Endothelial cell of umbilical vein (primary cell): ENCODE results near the gene PRKG1. TPM values are rescaled to one million over a fixed set of nuclear protein-coding genes. Genes with fewer than 3 reads are reported as not detected.

Source experiments
- BruUV-seq: library from RNA; stranded (reverse); fragments of 400-500 nt; replicated peaks from 2 replicates; lab custom pipeline; 2021; lab: Mats Ljungman, UMichigan
- CTCF ChIA-PET: fragments of 300-600, 350-600 bp; sonication (Branson Sonifier 250); formaldehyde crosslinking; loops from one replicate; lab custom pipeline; 2021; ENCODE audit warnings: antibody characterized with exemption, inconsistent platforms; lab: Charles Lee
- POLR2A ChIA-PET: fragments of 300-600, 350-600 bp; sonication (Branson Sonifier 250); formaldehyde crosslinking; loops from one replicate; lab custom pipeline; 2021; ENCODE audit warnings: antibody characterized with exemption, inconsistent platforms; lab: Charles Lee
- DNase-seq: peaks from one replicate; pipeline ENCODE4 v3.0.0-alpha.2; 2011; ENCODE audit warnings: low read depth, low spot score
- FAIRE-seq: peaks from 2 replicates; lab custom pipeline; 2011; peaks lifted over from hg19 to GRCh38; lab: Jason Lieb, UNC
- H2AFZ ChIP-seq: 2 replicates; pipeline ENCODE4 v1.6.0; 2012; ENCODE audit warnings: low read depth, low read length, control low read depth, inconsistent platforms
- H3K27ac ChIP-seq: 2 replicates; pipeline ENCODE4 v1.5.1; 2011; ENCODE audit warnings: low read depth, mild to moderate bottlenecking, control low read depth, low read length, moderate library complexity; ENCODE audit not compliant: insufficient read depth
- H3K27me3 ChIP-seq, 2 experiments: 2 replicates each; pipeline versions ENCODE4 v1.6.0 to v1.6.1; 2011; ENCODE audit warnings: low read length in 2 of 2, mixed read lengths in 1 of 2; ENCODE audit not compliant: control insufficient read depth in 2 of 2, insufficient read depth in 2 of 2
- H3K36me3 ChIP-seq, 2 experiments: 2 replicates in 1 of 2; 3 replicates in 1 of 2; pipeline ENCODE4 v1.5.1; 2011; ENCODE audit warnings: low read length in 2 of 2, mild to moderate bottlenecking in 1 of 2, moderate library complexity in 1 of 2; ENCODE audit not compliant: control insufficient read depth in 2 of 2, insufficient read depth in 2 of 2; ENCODE audit errors: extremely low read depth in 1 of 2
- H3K4me1 ChIP-seq: 3 replicates; pipeline ENCODE4 v1.5.1; 2011; ENCODE audit warnings: mild to moderate bottlenecking, low read length; ENCODE audit not compliant: control insufficient read depth, insufficient read depth; ENCODE audit errors: extremely low read depth
- H3K4me2 ChIP-seq: 2 replicates; pipeline ENCODE4 v1.6.1; 2011; ENCODE audit warnings: low read length, control low read depth, mixed read lengths; ENCODE audit not compliant: insufficient read depth
- H3K4me3 ChIP-seq, 3 experiments: fragments of 200-600 bp in 1 of 3; sonication (generic), shearing (Covaris generic) in 1 of 3; replicated peaks in 1 of 3; 2 replicates each; pipeline ENCODE4 v1.5.1; 2011 to 2016; ENCODE audit warnings: control low read depth in 3 of 3, low read length in 3 of 3, mild to moderate bottlenecking in 2 of 3, inconsistent platforms in 1 of 3, low read depth in 1 of 3, moderate library complexity in 1 of 3; ENCODE audit not compliant: insufficient read depth in 1 of 3
- H3K79me2 ChIP-seq: 2 replicates; pipeline ENCODE4 v1.6.0; 2012; ENCODE audit warnings: low read length, inconsistent platforms; ENCODE audit not compliant: control insufficient read depth, insufficient read depth
- H3K9ac ChIP-seq: replicated peaks from 2 replicates; pipeline ENCODE3; 2011; ENCODE audit warnings: low read length, control low read depth; ENCODE audit not compliant: insufficient read depth; ENCODE audit errors: extremely low read depth
- H3K9me1 ChIP-seq: replicated peaks from 3 replicates; pipeline ENCODE4 v1.6.0; 2011; ENCODE audit warnings: mild to moderate bottlenecking, low read length; ENCODE audit not compliant: control insufficient read depth, insufficient read depth; ENCODE audit errors: extremely low read depth
- H3K9me3 ChIP-seq: replicated peaks from 2 replicates; pipeline ENCODE4 v1.5.1; 2012; ENCODE audit warnings: low read length, inconsistent platforms; ENCODE audit not compliant: control insufficient read depth, insufficient read depth
- H4K20me1 ChIP-seq: replicated peaks from 2 replicates; pipeline ENCODE3; 2011; ENCODE audit warnings: mild to moderate bottlenecking, low read length; ENCODE audit not compliant: control insufficient read depth, insufficient read depth; ENCODE audit errors: extremely low read depth
- EZH2 ChIP-seq: IDR thresholded peaks from 2 replicates; pipeline ENCODE4 v1.6.1; 2012; ENCODE audit warnings: borderline replicate concordance, low read depth, mild to moderate bottlenecking, moderate library complexity, low read length, inconsistent platforms; ENCODE audit not compliant: severe bottlenecking
- FOS ChIP-seq: IDR thresholded peaks from 2 replicates; pipeline ENCODE4 v1.6.1; 2011; ENCODE audit warnings: mild to moderate bottlenecking, low read length, moderate library complexity, borderline replicate concordance; ENCODE audit not compliant: insufficient read depth
- GATA2 ChIP-seq: IDR thresholded peaks from 2 replicates; pipeline ENCODE4 v1.7.0; 2011; ENCODE audit warnings: low read depth, mild to moderate bottlenecking, moderate library complexity, mixed read lengths, low read length; ENCODE audit not compliant: insufficient read length, insufficient read depth
- JUN ChIP-seq: IDR thresholded peaks from 2 replicates; pipeline ENCODE4 v1.6.1; 2011; ENCODE audit warnings: borderline replicate concordance, low read depth; ENCODE audit not compliant: insufficient read length, insufficient read depth
- MAX ChIP-seq: IDR thresholded peaks from 2 replicates; pipeline ENCODE4 v1.6.1; 2011; ENCODE audit not compliant: insufficient read depth, insufficient read length
- MYC ChIP-seq: IDR thresholded peaks from one replicate; pipeline ENCODE4 v1.6.1; 2011; ENCODE audit warnings: mild to moderate bottlenecking, low read depth, low read length
- POLR2A ChIP-seq: IDR thresholded peaks from 2 replicates; pipeline ENCODE4 v1.6.1; 2012; ENCODE audit warnings: low read depth, mild to moderate bottlenecking, control low read depth, low read length
- POLR2AphosphoS5 ChIP-seq: IDR thresholded peaks from 2 replicates; pipeline ENCODE4 v1.6.1; 2012; ENCODE audit warnings: low read depth, mild to moderate bottlenecking, control low read depth, low read length, moderate library complexity; ENCODE audit not compliant: insufficient read depth
- dilution Hi-C: fragments of 300-500 bp; cut with MboI; formaldehyde crosslinking; loops from one replicate; pipeline ENCODE4 v1.15.0; 2019; ENCODE audit warnings: low sequenced_read_pairs; ENCODE audit not compliant: extremely low pct_ligation_motif_present
- intact Hi-C: fragments of 100-400 bp; cut with micrococcal nuclease; formaldehyde crosslinking; loops from one replicate; pipeline ENCODE4 v1.10.0; 2022
- polyA plus RNA-seq, 4 experiments: library from polyadenylated mRNA; depleted of rRNA in 3 of 4; stranded (reverse) in 3 of 4; unstranded in 1 of 4; fragments of >200 nt; gene quantifications; 2 replicates each; pipeline versions ENCODE4 v1.2.1 to v1.2.3, GENCODE V29; 2011 to 2012; ENCODE audit warnings: missing spikeins in 1 of 4
- total RNA-seq: library from RNA; stranded (reverse); gene quantifications from 2 replicates; pipeline ENCODE4 v1.2.3, GENCODE V29; 2021
- TF ChIP-seq, protein P1 (sequence below), 2 donors: IDR thresholded peaks; 1 replicate in 1 of 2; 2 replicates in 1 of 2; pipeline ENCODE4 v1.5.1; 2011; ENCODE audit warnings: low read length in 2 of 2, mild to moderate bottlenecking in 2 of 2, moderate library complexity in 2 of 2, control low read depth in 1 of 2, inconsistent platforms in 1 of 2, low read depth in 1 of 2; ENCODE audit not compliant: insufficient read depth in 1 of 2; ENCODE audit errors: extremely low read depth in 1 of 2

PRKG1 gene
- total and polyA plus RNA-seq, 2 donors (not counting 3 experiments of a cell fraction or from before 2014, with no cell fraction given) = 0.01 to 0.18 TPM

DNA sequence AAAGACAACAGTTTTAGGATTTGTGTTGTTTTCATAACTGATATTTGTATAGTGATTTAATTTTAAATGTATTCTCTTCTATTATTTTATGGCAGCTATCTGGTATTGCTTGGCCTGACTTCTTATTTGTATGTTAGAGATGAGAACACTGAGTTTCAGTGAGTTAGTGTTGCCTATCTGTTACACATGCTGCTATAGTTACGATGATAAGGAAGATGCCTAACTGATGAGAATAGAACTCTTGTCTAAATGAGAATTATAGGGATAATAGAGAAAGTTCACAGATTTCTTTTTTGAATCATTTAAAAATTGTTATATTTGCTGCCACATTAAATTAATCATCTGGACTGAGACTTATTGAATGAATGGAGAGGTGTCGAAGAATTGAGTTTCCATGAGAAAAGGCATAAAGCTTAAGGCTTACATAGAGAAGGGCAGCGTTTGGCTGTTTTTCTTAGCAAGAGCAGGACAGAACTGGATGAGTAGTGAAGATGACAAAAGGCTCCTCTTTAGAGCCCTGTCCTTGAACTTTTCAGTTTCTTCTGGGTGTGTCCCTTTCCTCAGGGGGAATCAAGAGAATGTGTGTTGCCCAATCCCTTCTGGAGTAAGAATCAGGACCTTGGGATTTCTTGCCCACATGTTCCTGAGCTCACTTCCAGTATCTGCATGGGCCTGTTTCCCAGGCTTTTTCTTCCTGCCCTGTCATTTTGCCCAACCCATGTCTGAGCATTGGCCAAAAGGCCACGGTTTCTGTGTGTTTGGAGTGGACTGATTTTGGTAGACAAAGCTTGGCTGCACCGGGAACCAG lies 820.7 kb downstream of the PRKG1 start:
- Histone ChIP-seq H3K4me1 (no peaks in the 10 kb centered on the region), H3K79me2 (no peaks in the 10 kb centered on the region), H3K4me2 (no peak overlapping the region), H4K20me1 (no peaks in the 10 kb centered on the region), H3K4me3 (no peak overlapping the region), H3K9me1 (no peaks in the 10 kb centered on the region), H3K27ac (no peak overlapping the region), H3K27me3 (no peaks in the 10 kb centered on the region), H3K36me3 (no peaks in the 10 kb centered on the region), H3K9me3 (no peaks in the 10 kb centered on the region), H2AFZ (no peak overlapping the region), H3K9ac (no peak overlapping the region)
- dilution Hi-C loops = no loop called here
- FAIRE-seq (no peak), DNase-seq (no peak)
- CTCF ChIA-PET = no interaction called here
- intact Hi-C loops = no loop called here
- no peak for TF ChIP-seq EZH2
- TF ChIP-seq GATA2 = no peak
- no peak for TF ChIP-seq POLR2A
- no peak for TF ChIP-seq POLR2AphosphoS5
- no peak for TF ChIP-seq MYC
- TF ChIP-seq FOS = no peak
- no peak for TF ChIP-seq MAX
- TF ChIP-seq, protein P1, sequence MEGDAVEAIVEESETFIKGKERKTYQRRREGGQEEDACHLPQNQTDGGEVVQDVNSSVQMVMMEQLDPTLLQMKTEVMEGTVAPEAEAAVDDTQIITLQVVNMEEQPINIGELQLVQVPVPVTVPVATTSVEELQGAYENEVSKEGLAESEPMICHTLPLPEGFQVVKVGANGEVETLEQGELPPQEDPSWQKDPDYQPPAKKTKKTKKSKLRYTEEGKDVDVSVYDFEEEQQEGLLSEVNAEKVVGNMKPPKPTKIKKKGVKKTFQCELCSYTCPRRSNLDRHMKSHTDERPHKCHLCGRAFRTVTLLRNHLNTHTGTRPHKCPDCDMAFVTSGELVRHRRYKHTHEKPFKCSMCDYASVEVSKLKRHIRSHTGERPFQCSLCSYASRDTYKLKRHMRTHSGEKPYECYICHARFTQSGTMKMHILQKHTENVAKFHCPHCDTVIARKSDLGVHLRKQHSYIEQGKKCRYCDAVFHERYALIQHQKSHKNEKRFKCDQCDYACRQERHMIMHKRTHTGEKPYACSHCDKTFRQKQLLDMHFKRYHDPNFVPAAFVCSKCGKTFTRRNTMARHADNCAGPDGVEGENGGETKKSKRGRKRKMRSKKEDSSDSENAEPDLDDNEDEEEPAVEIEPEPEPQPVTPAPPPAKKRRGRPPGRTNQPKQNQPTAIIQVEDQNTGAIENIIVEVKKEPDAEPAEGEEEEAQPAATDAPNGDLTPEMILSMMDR (IDR thresholded peaks at IDR 0.05; ENCODE audit: extremely low read depth in 1 of 2, insufficient read depth in 1 of 2, low read depth in 1 of 2, low read length in 2 of 2) = no peak
- no peak for TF ChIP-seq JUN
- no TSS peak for BruUV-seq
- POLR2A ChIA-PET = no interaction called here
